Epithelial cell of proximal tubule (primary cell): ENCODE results near the gene MCFD2. TPM values are rescaled to one million over a fixed set of nuclear protein-coding genes. Genes with fewer than 3 reads are reported as not detected.

Source experiments
- DNase-seq: peaks from one replicate; pipeline ENCODE4 v3.0.0-alpha.2; 2011; ENCODE audit warnings: low read depth
- H3K4me3 ChIP-seq: 2 replicates; pipeline ENCODE4 v1.5.1; 2011; ENCODE audit warnings: low read depth, mild to moderate bottlenecking, low read length
- total RNA-seq: library from RNA; depleted of rRNA; stranded (reverse); fragments of >200 nt; gene quantifications from 2 replicates; pipeline ENCODE4 v1.2.3, GENCODE V29; 2015
- TF ChIP-seq, protein P1 (sequence below): conservative IDR thresholded peaks from 2 replicates; pipeline ENCODE4 v1.5.1; 2012; ENCODE audit warnings: low read depth, mild to moderate bottlenecking, low read length

Gene MCFD2
- total RNA-seq, 1 donor from 2014 or later, result 36.3 TPM

DNA sequence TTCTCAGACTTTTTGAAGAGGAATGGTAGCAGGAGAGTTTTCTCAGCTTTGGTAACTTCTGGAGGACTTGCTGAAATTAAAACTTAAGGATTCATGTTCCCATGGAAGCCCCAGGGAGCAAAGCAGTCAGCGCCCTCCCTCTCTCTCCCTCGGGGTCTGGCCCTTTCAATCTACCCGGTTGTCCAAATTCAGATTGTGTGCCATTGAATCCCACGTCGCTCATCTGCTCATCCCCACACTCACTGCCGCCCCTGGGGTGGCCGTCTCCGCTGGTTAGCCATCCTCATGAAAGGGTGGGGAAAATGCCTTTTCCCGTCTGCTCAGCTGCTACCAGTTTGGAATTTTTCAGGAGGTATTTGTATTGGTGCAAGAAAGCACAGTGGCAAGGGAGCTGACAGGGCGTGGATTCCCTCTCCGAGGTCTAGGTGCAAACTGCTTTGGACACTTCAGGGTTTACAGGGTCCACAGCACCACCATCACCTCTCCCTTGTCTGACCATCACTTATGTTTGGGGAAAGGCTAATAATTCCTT, 27.1 kb downstream of the MCFD2 start:
- TF ChIP-seq, protein P1, sequence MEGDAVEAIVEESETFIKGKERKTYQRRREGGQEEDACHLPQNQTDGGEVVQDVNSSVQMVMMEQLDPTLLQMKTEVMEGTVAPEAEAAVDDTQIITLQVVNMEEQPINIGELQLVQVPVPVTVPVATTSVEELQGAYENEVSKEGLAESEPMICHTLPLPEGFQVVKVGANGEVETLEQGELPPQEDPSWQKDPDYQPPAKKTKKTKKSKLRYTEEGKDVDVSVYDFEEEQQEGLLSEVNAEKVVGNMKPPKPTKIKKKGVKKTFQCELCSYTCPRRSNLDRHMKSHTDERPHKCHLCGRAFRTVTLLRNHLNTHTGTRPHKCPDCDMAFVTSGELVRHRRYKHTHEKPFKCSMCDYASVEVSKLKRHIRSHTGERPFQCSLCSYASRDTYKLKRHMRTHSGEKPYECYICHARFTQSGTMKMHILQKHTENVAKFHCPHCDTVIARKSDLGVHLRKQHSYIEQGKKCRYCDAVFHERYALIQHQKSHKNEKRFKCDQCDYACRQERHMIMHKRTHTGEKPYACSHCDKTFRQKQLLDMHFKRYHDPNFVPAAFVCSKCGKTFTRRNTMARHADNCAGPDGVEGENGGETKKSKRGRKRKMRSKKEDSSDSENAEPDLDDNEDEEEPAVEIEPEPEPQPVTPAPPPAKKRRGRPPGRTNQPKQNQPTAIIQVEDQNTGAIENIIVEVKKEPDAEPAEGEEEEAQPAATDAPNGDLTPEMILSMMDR, result no peak
- H3K4me3 ChIP-seq, result no peak overlapping the region

GRCh38 chr2:46887028-46887885, 28.3 kb downstream of the MCFD2 start:
- TF ChIP-seq, protein P1, result no peak
- H3K4me3 ChIP-seq, result no peak overlapping the region
- DNase-seq, result no peak

More for the DNA sequence above, 27.1 kb downstream of the MCFD2 start:
- DNase-seq, result no peak

DNA sequence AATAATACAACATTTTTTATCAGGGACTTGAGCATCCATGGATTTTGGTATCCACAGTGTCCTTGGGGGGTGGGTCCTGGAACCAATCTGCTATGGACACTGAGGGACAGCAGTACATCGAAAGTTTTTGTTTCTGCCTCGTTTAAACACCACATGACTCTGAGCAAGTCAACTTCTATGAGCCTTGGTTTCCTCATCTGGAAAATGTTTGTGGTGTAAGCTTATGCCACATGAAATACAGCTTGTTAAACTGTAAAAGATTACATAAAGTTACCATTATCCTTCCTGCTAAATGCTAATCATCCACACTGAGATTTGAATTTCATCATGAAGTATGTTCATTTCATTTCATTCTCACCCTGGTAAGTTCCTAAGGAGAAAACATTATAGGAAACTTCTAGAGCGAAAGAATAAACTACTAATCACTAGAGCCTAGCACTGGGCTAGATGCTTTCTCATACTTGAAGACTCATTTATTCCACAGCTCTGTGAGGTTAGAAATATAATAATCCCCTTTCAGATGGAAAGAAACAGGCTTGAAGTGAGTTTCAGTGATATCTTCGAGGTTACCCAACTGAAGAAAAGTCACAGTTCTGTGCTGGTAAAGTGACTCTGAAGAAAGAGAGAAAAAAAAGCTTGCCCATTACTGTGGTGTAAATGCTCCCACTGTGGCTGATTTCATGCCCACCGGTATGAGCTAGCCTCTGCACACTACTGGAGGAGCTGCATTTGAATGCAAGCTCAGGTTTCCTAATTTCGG, 29.2 kb downstream of the MCFD2 start:
- TF ChIP-seq, protein P1, result no peak
- no peak overlapping the region for H3K4me3 ChIP-seq
- DNase-seq, result no peak

- no peak overlapping the region for H3K4me3 ChIP-seq
- no peak for DNase-seq
- TF ChIP-seq, protein P1, result no peak
Observed at GRCh38 chr2:46885376-46885775, 30.2 kb downstream of the MCFD2 start.

DNA sequence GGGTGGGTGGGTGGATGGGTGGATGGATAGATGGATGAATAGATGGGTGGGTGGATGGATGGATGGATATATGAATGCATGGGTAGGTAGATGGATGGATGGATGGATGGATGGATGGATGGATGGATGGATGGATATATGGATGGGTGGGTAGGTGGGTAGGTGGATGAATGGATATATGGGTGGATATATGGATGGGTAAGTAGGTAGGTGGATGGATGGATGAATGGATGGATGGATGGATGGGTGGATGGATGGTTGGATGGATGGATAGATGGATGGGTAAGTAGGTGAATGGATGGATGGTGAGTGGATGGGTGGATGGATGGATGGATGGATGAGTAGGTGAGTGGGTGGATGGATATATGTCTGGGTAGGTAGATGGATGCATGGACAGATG, 36.1 kb downstream of the MCFD2 start:
- H3K4me3 ChIP-seq, result no peak overlapping the region
- TF ChIP-seq, protein P1, result no peak
- no peak for DNase-seq

DNA sequence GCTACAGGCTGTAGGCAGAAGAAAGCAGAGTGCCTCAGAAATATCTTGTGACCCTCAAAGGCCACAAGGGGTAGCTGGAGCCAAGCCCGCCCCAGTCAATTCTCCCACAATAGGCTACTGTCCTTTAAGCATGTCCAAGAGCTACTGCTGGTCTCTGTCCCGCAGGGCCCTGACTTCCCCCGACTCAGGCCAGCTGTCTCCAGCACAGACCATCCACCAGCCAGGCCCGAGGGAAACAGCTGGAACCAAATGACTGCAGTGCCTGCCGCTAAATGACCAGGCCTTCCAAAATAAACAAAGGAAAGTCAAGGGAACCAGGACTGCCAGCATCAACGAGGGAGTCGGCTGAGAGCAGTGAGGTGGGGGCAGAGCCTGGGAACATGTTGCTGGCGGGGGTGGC, 36.7 kb downstream of the MCFD2 start:
- TF ChIP-seq, protein P1, result no peak
- H3K4me3 ChIP-seq, result no peak overlapping the region
- DNase-seq, result no peak
